Measurements from ENCODE around the gene VMP1. TPM values are rescaled to one million over a fixed set of nuclear protein-coding genes. Genes with fewer than 3 reads are reported as not detected.

Gene VMP1
- polyA plus RNA-seq, 1 experiment: 105 TPM

- Histone ChIP-seq H3K4me3 (ENCODE audit: low read depth, low read length) (no peak overlapping the region), H3K36me3 (ENCODE audit: control insufficient read depth, insufficient read depth, low read length) (no peaks in the 10 kb centered on the region), H3K27me3 (ENCODE audit: control insufficient read depth, insufficient read depth, low read length) (no peaks in the 10 kb centered on the region)
- no peak for DNase-seq (ENCODE audit: low read depth)
- ChIA-PET CTCF (no interaction called here), POLR2A (no interaction called here)
- no peak for TF ChIP-seq CTCF (IDR thresholded peaks at IDR 0.05; ENCODE audit: insufficient read depth, low read depth, low read length)
These were observed 171.2 kb downstream of the VMP1 start for GRCh38 chr17:59878624-59879023.

GRCh38 chr17:59884861-59885260 is 177.4 kb downstream of the VMP1 start:
- H3K36me3 ChIP-seq (ENCODE audit: control insufficient read depth, insufficient read depth, low read length): no peaks in the 10 kb centered on the region
- TF ChIP-seq CTCF (IDR thresholded peaks at IDR 0.05; ENCODE audit: insufficient read depth, low read depth, low read length): no peak
- POLR2A ChIA-PET: no interaction called here
- H3K27me3 ChIP-seq (ENCODE audit: control insufficient read depth, insufficient read depth, low read length): no peaks in the 10 kb centered on the region
- no peak overlapping the region for H3K4me3 ChIP-seq (ENCODE audit: low read depth, low read length)
- CTCF ChIA-PET: no interaction called here
- no peak for DNase-seq (ENCODE audit: low read depth)

- CTCF ChIA-PET: interaction anchor here (1.2 kb wide), 1 partner anchor 134 kb away, joined by 3 read pairs; no protein-coding TSS in a partner anchor
- Histone ChIP-seq H3K27me3 (ENCODE audit: control insufficient read depth, insufficient read depth, low read length) (no peaks in the 10 kb centered on the region), H3K36me3 (ENCODE audit: control insufficient read depth, insufficient read depth, low read length) (no peaks in the 10 kb centered on the region), H3K4me3 (ENCODE audit: low read depth, low read length) (no peak overlapping the region)
- no peak for TF ChIP-seq CTCF (IDR thresholded peaks at IDR 0.05; ENCODE audit: insufficient read depth, low read depth, low read length)
- no peak for DNase-seq (ENCODE audit: low read depth)
- POLR2A ChIA-PET: no interaction called here
These were observed 180.8 kb downstream of the VMP1 start for GRCh38 chr17:59888145-59888750.

GRCh38 chr17:59890720-59891119 is 183.3 kb downstream of the VMP1 start:
- POLR2A ChIA-PET: no interaction called here
- CTCF ChIA-PET: no interaction called here
- DNase-seq (ENCODE audit: low read depth): no peak
- no peak for TF ChIP-seq CTCF (IDR thresholded peaks at IDR 0.05; ENCODE audit: insufficient read depth, low read depth, low read length)
- Histone ChIP-seq H3K27me3 (ENCODE audit: control insufficient read depth, insufficient read depth, low read length) (no peaks in the 10 kb centered on the region), H3K4me3 (ENCODE audit: low read depth, low read length) (no peak overlapping the region), H3K36me3 (ENCODE audit: control insufficient read depth, insufficient read depth, low read length) (no peaks in the 10 kb centered on the region)

Small RNAs within 50 kb of the gene (small RNA-seq; reads per million reads assigned to genes)
- gene AC040904.1 (ENCODE audit: insufficient read length, low read depth, low replicate concordance): not detected
- gene RNU6-450P (ENCODE audit: insufficient read length, low read depth, low replicate concordance): not detected

Other genes with a start within 250 kb of the VMP1 start
- 19.0 and 37.7 TPM in 2 replicates for gene DHX40, start 142.0 kb upstream of the VMP1 start, polyA plus RNA-seq (2011; rRNA removed)
- gene CLTC, start 87.8 kb upstream of the VMP1 start, polyA plus RNA-seq (2011; rRNA removed): 149 and 216 TPM in 2 replicates
- 31.4 and 42.4 TPM in 2 replicates for gene PTRH2, start 224 bp upstream of the VMP1 start, polyA plus RNA-seq (2011; rRNA removed)
- 2.3 and 4.2 TPM in 2 replicates for gene TUBD1, start 185.3 kb downstream of the VMP1 start, polyA plus RNA-seq (2011; rRNA removed)
- 7.4 and 15.7 TPM in 2 replicates for gene RPS6KB1, start 185.5 kb downstream of the VMP1 start, polyA plus RNA-seq (2011; rRNA removed)